Sigmoid colon (tissue), 7 donors: ENCODE measurements around the gene ESYT3. TPM values are rescaled to one million over a fixed set of nuclear protein-coding genes. Genes with fewer than 3 reads are reported as not detected.

Source experiments
- DNase-seq: peaks from one replicate; pipeline ENCODE4 v3.0.0-alpha.2; 2019
- H3K27ac ChIP-seq, 4 donors: fragments of 200-600 bp; sonication (generic); one replicate each; pipeline ENCODE4 v1.5.1; 2016 to 2019; ENCODE audit warnings: mild to moderate bottlenecking in 1 of 4
- H3K27me3 ChIP-seq, 3 donors: fragments of 200-600 bp; sonication (generic); one replicate each; pipeline ENCODE4 v1.5.1; 2019; ENCODE audit warnings: mild to moderate bottlenecking in 1 of 3
- H3K36me3 ChIP-seq, 4 donors: fragments of 200-600 bp; sonication (generic); one replicate each; pipeline ENCODE4 v1.5.1; 2016 to 2019
- H3K4me1 ChIP-seq, 4 donors: fragments of 200-600 bp; sonication (generic); one replicate each; pipeline ENCODE4 v1.5.1; 2017 to 2019
- H3K4me3 ChIP-seq, 4 donors: fragments of 200-600 bp; sonication (generic); one replicate each; pipeline ENCODE4 v1.5.1; 2017 to 2019; ENCODE audit warnings: mild to moderate bottlenecking in 2 of 4, moderate library complexity in 1 of 4
- H3K9me3 ChIP-seq, 4 donors: fragments of 200-600 bp in 3 of 4; sonication (generic) in 3 of 4; one replicate each; pipeline versions ENCODE4 v1.5.1 to v1.6.1; 2013 to 2019
- EP300 ChIP-seq, 4 donors: sonication (generic); formaldehyde crosslinking; IDR thresholded peaks; one replicate each; pipeline ENCODE4 v1.6.1; 2017; ENCODE audit warnings: antibody characterized with exemption in 4 of 4
- POLR2A ChIP-seq, 2 donors: fragments of 450-650 bp; IDR thresholded peaks; one replicate each; pipeline ENCODE4 v1.6.1; 2016; ENCODE audit warnings: antibody characterized with exemption in 2 of 2, mild to moderate bottlenecking in 2 of 2, moderate library complexity in 2 of 2
- POLR2AphosphoS5 ChIP-seq, 4 donors: sonication (generic); formaldehyde crosslinking; IDR thresholded peaks; one replicate each; pipeline ENCODE4 v1.6.1; 2017; ENCODE audit warnings: antibody characterized with exemption in 4 of 4
- WGBS, 2 donors: extraction: QIAGEN DNeasy Blood & Tissue Kit; methylation state at CpG; one replicate each; pipeline ENCODE4 v1.1.7; 2013; 5-methylcytosine and 5-hydroxymethylcytosine counted together
- intact Hi-C: fragments of 100-400 bp; cut with DNase I; formaldehyde crosslinking; loops from one replicate; pipeline ENCODE4 v1.15.1; 2023
- polyA plus RNA-seq, 3 donors: library from polyadenylated mRNA; stranded (reverse); fragments of 200-250 nt; gene quantifications; one replicate each; pipeline ENCODE4 v1.2.3, GENCODE V29; 2013
- total RNA-seq, 4 donors: library from RNA; depleted of rRNA; stranded (reverse); fragments of >200 nt; gene quantifications; one replicate each; pipeline ENCODE4 v1.1.0, GENCODE V29; 2016
- TF ChIP-seq, protein P1 (sequence below), 4 experiments: fragments of 450-650 bp in 3 of 4; fragments of 200-600 bp in 1 of 4; IDR thresholded peaks; one replicate each; pipeline ENCODE4 v1.5.1; 2016 to 2019; ENCODE audit warnings: antibody characterized with exemption in 4 of 4, mild to moderate bottlenecking in 3 of 4, moderate library complexity in 2 of 4
- donor health status: healthy with polysubstance abuse.
- donor health status: Bipolar disorder and iron deficiency.
- donor health status: healthy.

Gene ESYT3
- total and polyA plus RNA-seq, 7 donors, result 0.23 to 19.4 (median 15.1) TPM

DNA sequence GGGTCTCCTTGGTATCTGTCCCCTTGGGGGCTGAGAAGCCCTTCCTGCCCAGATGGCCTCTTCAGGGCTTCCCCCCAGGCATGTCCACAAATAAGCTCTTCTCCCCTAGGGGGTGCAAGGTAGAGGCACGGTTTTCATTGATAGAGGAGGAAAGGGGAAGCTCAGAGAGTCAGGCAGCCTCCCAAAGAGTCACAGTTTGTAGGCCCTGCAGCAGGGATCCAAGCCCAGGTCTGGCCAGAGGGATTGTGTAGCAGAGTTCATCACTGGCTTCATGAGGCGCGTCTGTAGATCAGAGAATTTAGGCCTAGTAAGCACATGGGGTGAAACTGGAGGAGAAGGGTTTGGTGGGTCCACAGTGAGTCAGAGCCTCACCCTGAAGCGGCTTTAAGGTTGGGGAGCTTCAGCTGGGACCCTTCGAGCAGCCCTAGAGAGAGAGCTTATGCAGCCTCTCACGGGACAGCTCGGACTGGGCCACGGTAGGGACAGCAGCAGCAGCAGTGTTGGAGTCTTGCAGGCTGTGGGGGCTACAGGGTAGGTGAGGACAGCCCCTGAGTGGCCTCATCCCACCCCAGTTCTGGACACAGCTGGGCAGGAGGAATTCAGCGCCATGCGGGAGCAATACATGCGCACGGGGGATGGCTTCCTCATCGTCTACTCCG, 37.5 kb upstream of the ESYT3 start:
- Histone ChIP-seq H3K27ac (no peak overlapping the region), H3K4me1 (peaks cover 0 to 4% (median 0%) of the 10 kb centered on the region in 4 donors), H3K27me3 (no peaks in the 10 kb centered on the region), H3K36me3 (peaks cover 0 to 33% (median 2%) of the 10 kb centered on the region in 4 donors), H3K9me3 (no peaks in the 10 kb centered on the region), H3K4me3 (no peak overlapping the region)
- intact Hi-C loops, result no loop called here
- no peak for TF ChIP-seq POLR2AphosphoS5 (IDR thresholded peaks at IDR 0.05)
- TF ChIP-seq, protein P1, sequence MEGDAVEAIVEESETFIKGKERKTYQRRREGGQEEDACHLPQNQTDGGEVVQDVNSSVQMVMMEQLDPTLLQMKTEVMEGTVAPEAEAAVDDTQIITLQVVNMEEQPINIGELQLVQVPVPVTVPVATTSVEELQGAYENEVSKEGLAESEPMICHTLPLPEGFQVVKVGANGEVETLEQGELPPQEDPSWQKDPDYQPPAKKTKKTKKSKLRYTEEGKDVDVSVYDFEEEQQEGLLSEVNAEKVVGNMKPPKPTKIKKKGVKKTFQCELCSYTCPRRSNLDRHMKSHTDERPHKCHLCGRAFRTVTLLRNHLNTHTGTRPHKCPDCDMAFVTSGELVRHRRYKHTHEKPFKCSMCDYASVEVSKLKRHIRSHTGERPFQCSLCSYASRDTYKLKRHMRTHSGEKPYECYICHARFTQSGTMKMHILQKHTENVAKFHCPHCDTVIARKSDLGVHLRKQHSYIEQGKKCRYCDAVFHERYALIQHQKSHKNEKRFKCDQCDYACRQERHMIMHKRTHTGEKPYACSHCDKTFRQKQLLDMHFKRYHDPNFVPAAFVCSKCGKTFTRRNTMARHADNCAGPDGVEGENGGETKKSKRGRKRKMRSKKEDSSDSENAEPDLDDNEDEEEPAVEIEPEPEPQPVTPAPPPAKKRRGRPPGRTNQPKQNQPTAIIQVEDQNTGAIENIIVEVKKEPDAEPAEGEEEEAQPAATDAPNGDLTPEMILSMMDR (IDR thresholded peaks at IDR 0.05), result no peak
- no peak for TF ChIP-seq POLR2A (IDR thresholded peaks at IDR 0.05)
- no peak for TF ChIP-seq EP300 (IDR thresholded peaks at IDR 0.05)
- no peak for DNase-seq
- WGBS, 2 donors, result 88 to 90% methylated on average over 14 of the region's 14 CpGs

DNA sequence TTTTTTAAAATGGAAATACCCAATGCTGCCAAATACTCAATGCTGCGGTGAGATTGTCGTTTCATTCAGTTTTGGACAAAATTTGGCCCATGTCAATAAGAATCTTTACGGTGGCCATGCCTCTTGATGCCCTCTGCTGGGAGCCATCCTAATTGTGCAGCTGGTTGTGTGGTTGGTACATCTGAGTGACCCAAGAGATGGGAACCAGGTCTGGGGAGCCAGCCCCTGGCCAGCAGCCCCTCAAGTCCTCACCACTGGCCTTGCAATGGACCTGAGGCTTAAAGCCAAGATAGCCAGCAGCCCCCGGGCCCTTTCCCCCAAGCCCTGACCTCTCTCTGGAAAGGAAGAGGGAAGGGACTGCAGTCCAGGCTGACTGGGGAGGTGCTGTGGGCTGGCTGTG, 36.4 kb upstream of the ESYT3 start:
- no peaks in the 10 kb centered on the region for H3K9me3 ChIP-seq
- no peak for DNase-seq
- no peak for TF ChIP-seq POLR2A (IDR thresholded peaks at IDR 0.05)
- no peak for TF ChIP-seq EP300 (IDR thresholded peaks at IDR 0.05)
- TF ChIP-seq POLR2AphosphoS5 (IDR thresholded peaks at IDR 0.05), result no peak
- TF ChIP-seq, protein P1 (IDR thresholded peaks at IDR 0.05), result no peak
- H3K27ac ChIP-seq, result no peak overlapping the region
- H3K27me3 ChIP-seq, result no peaks in the 10 kb centered on the region
- H3K36me3 ChIP-seq, result peaks cover 5 to 44% (median 10%) of the 10 kb centered on the region in 4 donors
- 83 to 95% methylated on average over 4 of the region's 4 CpGs for WGBS, 2 donors
- intact Hi-C loops, result no loop called here
- H3K4me3 ChIP-seq, result no peak overlapping the region
- peaks cover 0 to 4% (median 0%) of the 10 kb centered on the region in 4 donors for H3K4me1 ChIP-seq

DNA sequence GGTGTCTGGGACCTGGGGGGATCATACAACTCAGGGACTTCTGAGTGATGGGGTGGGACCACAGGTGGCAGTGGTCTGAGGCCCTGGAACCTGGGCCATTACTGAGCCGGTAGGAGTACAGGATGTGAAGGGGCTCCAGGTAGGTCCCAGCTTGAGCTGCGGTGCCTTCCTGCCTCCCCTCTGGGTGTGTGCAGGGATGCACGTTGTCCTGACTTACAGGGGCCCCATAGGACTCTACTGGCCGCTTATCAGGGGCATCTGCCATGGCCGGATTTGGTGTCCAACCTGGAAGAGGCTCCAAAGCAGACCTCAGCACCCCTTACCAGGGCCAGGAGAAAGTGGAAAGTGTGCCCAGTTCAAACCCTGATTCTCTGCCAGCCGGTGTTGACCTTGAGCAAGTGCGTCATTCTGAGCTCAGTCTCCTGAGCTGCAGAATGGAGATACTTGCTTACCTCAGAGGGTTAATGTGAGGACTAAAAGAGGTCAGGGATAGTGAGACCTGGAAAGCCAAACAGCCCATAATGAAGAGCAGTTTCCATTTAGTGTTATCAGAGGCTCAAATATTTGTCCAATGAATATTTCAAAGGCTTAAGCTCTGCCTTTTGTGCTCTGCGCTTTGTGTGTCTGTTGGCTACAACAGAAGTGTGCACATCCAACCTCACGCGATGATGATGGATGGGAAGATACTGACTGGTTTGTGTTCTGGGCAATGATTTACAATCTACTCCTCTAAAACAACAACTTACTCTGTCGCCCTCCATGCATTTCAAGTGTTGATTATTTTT, 35.4 kb upstream of the ESYT3 start:
- WGBS, 2 donors, result 81 to 90% methylated on average over 11 of the region's 11 CpGs
- no peak for DNase-seq
- H3K4me3 ChIP-seq, result no peak overlapping the region
- H3K9me3 ChIP-seq, result no peaks in the 10 kb centered on the region
- H3K27ac ChIP-seq, result no peak overlapping the region
- TF ChIP-seq POLR2A (IDR thresholded peaks at IDR 0.05) (no peak), POLR2AphosphoS5 (IDR thresholded peaks at IDR 0.05) (no peak), EP300 (IDR thresholded peaks at IDR 0.05) (no peak)
- TF ChIP-seq, protein P1 (IDR thresholded peaks at IDR 0.05), result no peak
- intact Hi-C loops, result no loop called here
- peaks cover 6 to 53% (median 16%) of the 10 kb centered on the region in 4 donors for H3K36me3 ChIP-seq
- peaks cover 0 to 4% (median 0%) of the 10 kb centered on the region in 4 donors for H3K4me1 ChIP-seq
- no peaks in the 10 kb centered on the region for H3K27me3 ChIP-seq

DNA sequence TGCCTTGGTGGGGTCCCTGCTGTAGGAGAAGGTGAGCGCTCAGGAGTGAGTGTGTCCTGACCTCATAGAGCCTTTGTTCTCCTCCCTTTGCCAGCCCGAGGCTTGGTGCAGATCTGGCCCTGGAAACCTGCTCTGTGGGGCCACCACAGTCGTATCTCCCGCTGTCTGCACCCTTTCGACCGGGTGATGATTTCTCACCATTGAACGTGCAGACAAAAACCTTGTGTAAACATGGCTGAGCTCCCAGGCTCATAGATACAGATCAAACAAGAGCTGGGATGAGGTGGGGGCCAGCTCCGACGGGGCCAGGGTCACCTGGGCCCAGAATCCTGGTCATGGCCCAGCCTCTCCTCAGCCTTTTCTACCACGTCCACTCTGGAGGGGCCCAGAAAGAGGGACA, 34.6 kb upstream of the ESYT3 start:
- no peak overlapping the region for H3K27ac ChIP-seq
- H3K9me3 ChIP-seq, result no peaks in the 10 kb centered on the region
- intact Hi-C loops, result no loop called here
- no peak overlapping the region for H3K4me3 ChIP-seq
- no peak for DNase-seq
- no peak for TF ChIP-seq POLR2AphosphoS5 (IDR thresholded peaks at IDR 0.05)
- TF ChIP-seq, protein P1 (IDR thresholded peaks at IDR 0.05), result no peak
- TF ChIP-seq EP300 (IDR thresholded peaks at IDR 0.05), result no peak
- H3K36me3 ChIP-seq, result peaks cover 9 to 61% (median 21%) of the 10 kb centered on the region in 4 donors
- H3K27me3 ChIP-seq, result no peaks in the 10 kb centered on the region
- H3K4me1 ChIP-seq, result peaks cover 0 to 4% (median 0%) of the 10 kb centered on the region in 4 donors
- 67 to 77% methylated on average over 10 of the region's 10 CpGs for WGBS, 2 donors
